Esophagus (tissue), 2 donors: ENCODE measurements around the gene FBXL7. TPM values are rescaled to one million over a fixed set of nuclear protein-coding genes. Genes with fewer than 3 reads are reported as not detected.

Experiments
- H3K27ac ChIP-seq, 2 donors: one replicate each; pipeline ENCODE4 v1.5.1; 2013; ENCODE audit warnings: low read depth in 2 of 2, mild to moderate bottlenecking in 2 of 2, inconsistent platforms in 1 of 2, low read length in 1 of 2, moderate library complexity in 1 of 2
- H3K27me3 ChIP-seq, 2 donors: one replicate each; pipeline ENCODE4 v1.6.1; 2013; ENCODE audit warnings: low read length in 2 of 2, control low read depth in 1 of 2, mild to moderate bottlenecking in 1 of 2; ENCODE audit not compliant: insufficient read depth in 2 of 2, control insufficient read depth in 1 of 2
- H3K36me3 ChIP-seq, 2 donors: one replicate each; pipeline ENCODE4 v1.6.1; 2013; ENCODE audit warnings: low read length in 1 of 2; ENCODE audit not compliant: control insufficient read depth in 2 of 2, insufficient read depth in 2 of 2
- H3K4me1 ChIP-seq, 2 donors: one replicate each; pipeline ENCODE4 v1.6.1; 2013; ENCODE audit warnings: low read length in 1 of 2; ENCODE audit not compliant: control insufficient read depth in 2 of 2, insufficient read depth in 2 of 2
- H3K4me3 ChIP-seq, 2 donors: one replicate each; pipeline ENCODE4 v1.5.1; 2013; ENCODE audit warnings: low read length in 2 of 2, mild to moderate bottlenecking in 2 of 2, low read depth in 1 of 2, moderate library complexity in 1 of 2
- H3K9me3 ChIP-seq, 2 donors: one replicate each; pipeline ENCODE4 v1.6.1; 2013; ENCODE audit warnings: mild to moderate bottlenecking in 2 of 2, low read depth in 1 of 2, low read length in 1 of 2, moderate library complexity in 1 of 2; ENCODE audit not compliant: control insufficient read depth in 2 of 2, insufficient read depth in 1 of 2
- WGBS, 2 donors: extraction: QIAGEN DNeasy Blood & Tissue Kit; methylation state at CpG; one replicate each; pipeline ENCODE4 v1.1.7; 2013; 5-methylcytosine and 5-hydroxymethylcytosine counted together
- polyA plus RNA-seq, 2 donors: library from polyadenylated mRNA; stranded (reverse); fragments of 200-250 nt; gene quantifications; one replicate each; pipeline ENCODE4 v1.2.3, GENCODE V29; 2013
- donor health status: healthy with polysubstance abuse.
- donor health status: Bipolar disorder and iron deficiency.

Gene FBXL7
- polyA plus RNA-seq, 2 donors = 1.8 to 4.4 TPM

- H3K9me3 ChIP-seq = no peaks in the 10 kb centered on the region
- no peaks in the 10 kb centered on the region for H3K36me3 ChIP-seq
- H3K4me3 ChIP-seq = no peak overlapping the region
- H3K4me1 ChIP-seq = peaks cover 0 to 3% of the 10 kb centered on the region in 2 donors
- H3K27ac ChIP-seq = no peak overlapping the region
- WGBS, 2 donors = 90 to 95% methylated on average over 2 of the region's 2 CpGs
- H3K27me3 ChIP-seq = no peaks in the 10 kb centered on the region
These were observed 111.0 kb downstream of the FBXL7 start for GRCh38 chr5:15611008-15611407.

GRCh38 chr5:15612915-15613635 is 113.1 kb downstream of the FBXL7 start:
- Histone ChIP-seq H3K4me3 (no peak overlapping the region), H3K4me1 (peaks cover 0 to 3% of the 10 kb centered on the region in 2 donors), H3K36me3 (no peaks in the 10 kb centered on the region), H3K27me3 (no peaks in the 10 kb centered on the region), H3K27ac (no peak overlapping the region), H3K9me3 (no peaks in the 10 kb centered on the region)
- WGBS, 2 donors = 69 to 86% methylated on average over 1 of the region's 1 CpG

- Histone ChIP-seq H3K4me3 (no peak overlapping the region), H3K27me3 (no peaks in the 10 kb centered on the region)
- 92 to 95% methylated on average over 4 of the region's 4 CpGs for WGBS, 2 donors
These were observed 114.7 kb downstream of the FBXL7 start for GRCh38 chr5:15614679-15615078.

GRCh38 chr5:15615859-15616258 is 115.9 kb downstream of the FBXL7 start:
- H3K4me1 ChIP-seq = no peaks in the 10 kb centered on the region
- H3K27ac ChIP-seq = no peak overlapping the region
- no peak overlapping the region for H3K4me3 ChIP-seq
- 78 to 85% methylated on average over 6 of the region's 6 CpGs for WGBS, 2 donors
- H3K27me3 ChIP-seq = no peaks in the 10 kb centered on the region
- H3K9me3 ChIP-seq = no peaks in the 10 kb centered on the region
- H3K36me3 ChIP-seq = no peaks in the 10 kb centered on the region

More at GRCh38 chr5:15614679-15615078, 114.7 kb downstream of the FBXL7 start:
- Histone ChIP-seq H3K36me3 (no peaks in the 10 kb centered on the region), H3K4me1 (peaks cover 0 to under 1% of the 10 kb centered on the region in 2 donors), H3K27ac (no peak overlapping the region), H3K9me3 (no peaks in the 10 kb centered on the region)

GRCh38 chr5:15618938-15619337 is 119.0 kb downstream of the FBXL7 start:
- Histone ChIP-seq H3K9me3 (no peaks in the 10 kb centered on the region), H3K27ac (no peak overlapping the region), H3K27me3 (no peaks in the 10 kb centered on the region), H3K4me1 (no peaks in the 10 kb centered on the region), H3K4me3 (no peak overlapping the region), H3K36me3 (no peaks in the 10 kb centered on the region)
- WGBS, 2 donors = 95 to 98% methylated on average over 10 of the region's 10 CpGs

GRCh38 chr5:15620501-15620900 is 120.5 kb downstream of the FBXL7 start:
- Histone ChIP-seq H3K27me3 (no peaks in the 10 kb centered on the region), H3K36me3 (no peaks in the 10 kb centered on the region), H3K4me3 (no peak overlapping the region), H3K4me1 (no peaks in the 10 kb centered on the region), H3K9me3 (no peaks in the 10 kb centered on the region), H3K27ac (no peak overlapping the region)
- 84 to 87% methylated on average over 11 of the region's 11 CpGs for WGBS, 2 donors

GRCh38 chr5:15621094-15621493 is 121.1 kb downstream of the FBXL7 start:
- 44 to 52% methylated on average over 1 of the region's 1 CpG for WGBS, 2 donors
- H3K9me3 ChIP-seq = no peaks in the 10 kb centered on the region
- no peak overlapping the region for H3K27ac ChIP-seq
- no peaks in the 10 kb centered on the region for H3K4me1 ChIP-seq
- no peaks in the 10 kb centered on the region for H3K36me3 ChIP-seq
- no peaks in the 10 kb centered on the region for H3K27me3 ChIP-seq
- H3K4me3 ChIP-seq = no peak overlapping the region

GRCh38 chr5:15623794-15624193 is 123.8 kb downstream of the FBXL7 start:
- Histone ChIP-seq H3K9me3 (no peaks in the 10 kb centered on the region), H3K36me3 (no peaks in the 10 kb centered on the region), H3K4me1 (no peaks in the 10 kb centered on the region), H3K27ac (no peak overlapping the region), H3K4me3 (no peak overlapping the region), H3K27me3 (no peaks in the 10 kb centered on the region)
- 83 to 88% methylated on average over 2 of the region's 2 CpGs for WGBS, 2 donors

GRCh38 chr5:15627109-15627508 is 127.1 kb downstream of the FBXL7 start:
- Histone ChIP-seq H3K27me3 (no peaks in the 10 kb centered on the region), H3K4me1 (no peaks in the 10 kb centered on the region), H3K27ac (no peak overlapping the region), H3K9me3 (no peaks in the 10 kb centered on the region), H3K4me3 (no peak overlapping the region), H3K36me3 (no peaks in the 10 kb centered on the region)
- 74 to 83% methylated on average over 2 of the region's 2 CpGs for WGBS, 2 donors

- Histone ChIP-seq H3K4me1 (no peaks in the 10 kb centered on the region), H3K36me3 (no peaks in the 10 kb centered on the region), H3K27me3 (no peaks in the 10 kb centered on the region), H3K9me3 (no peaks in the 10 kb centered on the region), H3K4me3 (no peak overlapping the region), H3K27ac (no peak overlapping the region)
- WGBS, 2 donors = 69 to 75% methylated on average over 2 of the region's 2 CpGs
These were observed 127.7 kb downstream of the FBXL7 start for GRCh38 chr5:15627647-15628046.
